Inflammatory macrophage (primary cell): ENCODE measurements around the gene CDH1.
"Not testable (repeated sequence)": the region's sequence is repeated elsewhere in the genome, so short reads cannot be mapped to it uniquely, and the experiment has no call there.

Experiments used
- DNase-seq, 2 donors: peaks; one replicate each; pipeline ENCODE4 v3.0.0-alpha.2; 2020 to 2022

The CDH1 gene

DNA sequence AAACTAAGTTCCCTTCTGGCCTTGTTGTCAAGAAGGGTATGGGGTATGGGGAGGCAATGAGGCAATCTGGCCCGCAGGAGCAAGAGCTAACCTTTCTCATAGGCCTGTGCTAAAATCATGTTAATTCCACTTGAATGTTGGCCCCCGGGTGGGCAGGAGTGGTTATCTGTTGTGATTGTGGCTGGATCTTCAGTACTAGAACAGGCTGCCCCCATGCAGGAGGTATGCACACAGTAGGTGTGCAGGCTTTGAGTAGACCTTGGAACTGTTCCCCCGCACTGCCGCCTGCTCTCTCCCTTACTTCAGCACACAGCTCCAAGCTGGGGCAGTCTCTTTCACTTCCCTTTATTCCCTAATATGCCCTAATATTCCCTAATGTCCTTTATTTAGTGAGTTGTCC lies 53.9 kb downstream of the CDH1 start:
- DNase-seq, result no peak

DNA sequence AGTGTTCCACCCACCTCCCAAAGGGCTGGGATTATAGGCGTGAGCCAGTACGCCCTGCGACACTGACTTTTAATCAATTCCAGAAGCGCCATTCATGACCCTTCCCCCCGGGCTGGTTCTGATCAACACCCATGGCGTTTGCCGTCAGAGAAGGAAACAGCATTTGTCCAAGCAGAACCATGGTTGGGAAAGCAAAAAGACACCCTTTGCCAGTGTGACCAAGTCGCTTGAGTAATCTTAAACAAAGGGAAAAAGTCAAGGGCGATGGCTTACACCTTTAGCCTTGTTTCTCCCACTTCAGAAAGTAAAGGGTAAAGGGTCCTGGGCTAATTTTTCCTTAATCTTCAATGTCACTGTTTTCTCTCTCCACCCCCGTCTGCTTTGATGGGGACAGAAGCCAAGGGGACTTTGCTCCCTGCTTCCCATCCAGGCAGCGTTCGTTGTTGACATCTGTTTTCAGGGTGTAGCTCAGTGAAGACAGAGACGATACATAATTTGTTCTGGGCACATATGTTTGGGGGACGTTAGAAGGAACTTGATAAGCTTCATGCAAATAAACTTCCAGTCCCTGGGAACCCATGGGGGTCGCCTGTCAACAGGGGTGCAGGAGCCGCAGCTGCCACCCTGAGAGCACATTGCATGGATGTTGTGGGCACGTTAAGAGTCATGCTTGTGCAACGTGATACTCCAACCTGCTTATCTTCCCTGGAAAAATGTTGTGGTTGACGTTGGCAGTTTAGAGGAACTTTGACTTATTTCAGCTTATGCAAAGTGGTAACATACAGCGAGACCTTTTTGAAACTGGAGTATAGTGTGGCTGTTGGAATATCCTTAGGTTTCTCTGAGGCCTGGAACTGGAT lies 55.6 kb downstream of the CDH1 start:
- DNase-seq, result no peak

DNA sequence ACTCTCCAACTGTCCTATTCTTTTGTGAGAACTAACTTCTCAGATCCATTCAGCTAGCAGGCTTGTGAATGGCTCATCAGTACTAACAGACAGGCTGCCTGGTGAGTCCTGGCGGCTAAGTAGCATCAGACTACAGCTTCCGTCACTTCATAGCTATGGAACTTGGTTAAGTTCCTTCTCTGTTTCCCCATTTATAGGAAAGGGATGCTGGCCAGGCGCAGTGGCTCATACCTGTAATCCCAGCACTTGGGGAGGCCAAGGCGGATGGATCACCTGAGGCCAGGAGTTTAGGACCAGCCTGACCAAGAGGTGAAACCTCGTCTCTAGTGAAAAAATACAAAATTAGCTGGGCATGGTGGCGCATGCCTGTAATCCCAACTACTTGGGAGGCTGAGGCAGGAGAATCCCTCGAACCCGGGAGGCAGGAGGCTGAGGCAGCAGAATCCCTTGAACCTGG lies 56.3 kb downstream of the CDH1 start:
- DNase-seq, result no peak

DNA sequence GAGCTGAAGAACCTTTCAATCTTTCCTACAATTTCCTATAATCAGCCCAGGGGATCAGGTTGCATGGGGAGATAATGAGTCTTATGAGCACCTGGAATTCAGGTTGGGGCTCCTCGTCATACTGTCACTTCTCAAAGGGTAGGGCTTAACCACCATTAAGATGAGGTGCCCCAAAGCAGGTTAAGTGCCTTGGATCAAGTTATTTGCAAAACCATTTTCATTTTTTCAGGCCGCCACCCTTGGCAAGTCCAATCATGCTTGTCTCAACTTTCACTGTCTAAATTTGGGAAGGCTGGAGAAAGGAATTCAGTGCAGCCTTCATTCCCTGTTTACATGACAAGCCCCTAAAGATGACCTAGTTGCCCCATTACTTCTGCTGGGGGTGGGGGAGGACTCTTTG lies 61.3 kb downstream of the CDH1 start:
- no peak for DNase-seq

DNA sequence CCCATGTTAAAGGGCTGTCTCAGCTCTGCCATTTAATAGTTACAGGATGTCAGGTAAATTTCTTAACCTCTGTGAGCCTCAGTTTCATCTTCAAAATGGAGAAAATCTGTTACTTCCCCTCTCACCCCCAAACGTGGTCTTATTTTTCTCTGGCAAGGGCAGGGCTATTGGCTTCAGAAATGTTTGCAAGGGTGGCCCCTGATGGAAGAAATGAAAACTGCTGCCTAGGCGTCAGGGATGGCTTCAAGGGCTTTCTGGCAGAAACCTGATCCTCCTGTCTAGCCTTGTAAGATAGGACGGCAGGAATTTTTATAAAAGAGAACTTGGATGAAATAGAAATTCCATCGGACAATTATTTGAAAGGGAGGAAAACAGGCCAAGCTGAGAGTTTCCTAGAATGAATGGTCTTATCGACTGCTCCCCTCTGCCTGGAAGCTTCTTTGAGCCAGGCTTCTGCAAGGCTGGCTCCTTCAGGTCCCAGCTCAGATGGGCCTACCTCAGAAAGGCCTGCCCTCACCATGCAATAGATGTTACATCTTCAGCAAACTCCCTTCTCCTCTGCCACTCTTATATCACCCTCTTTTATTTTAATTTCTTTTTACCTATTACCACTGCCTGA lies 63.3 kb downstream of the CDH1 start:
- DNase-seq, result peak; percentile 56 to 65

DNA sequence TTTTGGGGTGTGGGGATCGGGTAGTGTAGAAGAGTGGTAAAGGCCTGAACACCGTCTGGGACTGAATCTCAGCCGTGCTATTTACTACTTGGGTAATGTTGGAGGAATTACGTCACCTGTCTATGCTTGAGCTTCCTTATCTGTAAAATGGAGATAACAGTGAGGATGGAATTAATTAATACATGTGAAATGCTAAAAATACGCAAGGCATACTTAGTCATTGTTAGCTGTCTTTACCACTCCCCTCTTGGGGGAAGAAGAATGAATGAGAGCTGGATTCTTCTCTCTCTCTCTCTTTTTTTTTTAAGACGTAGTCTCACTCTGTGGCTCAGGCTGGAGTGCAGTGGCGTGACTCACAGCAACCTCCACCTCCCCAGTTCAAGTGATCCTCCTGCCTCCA lies 65.1 kb downstream of the CDH1 start:
- DNase-seq, result no peak

DNA sequence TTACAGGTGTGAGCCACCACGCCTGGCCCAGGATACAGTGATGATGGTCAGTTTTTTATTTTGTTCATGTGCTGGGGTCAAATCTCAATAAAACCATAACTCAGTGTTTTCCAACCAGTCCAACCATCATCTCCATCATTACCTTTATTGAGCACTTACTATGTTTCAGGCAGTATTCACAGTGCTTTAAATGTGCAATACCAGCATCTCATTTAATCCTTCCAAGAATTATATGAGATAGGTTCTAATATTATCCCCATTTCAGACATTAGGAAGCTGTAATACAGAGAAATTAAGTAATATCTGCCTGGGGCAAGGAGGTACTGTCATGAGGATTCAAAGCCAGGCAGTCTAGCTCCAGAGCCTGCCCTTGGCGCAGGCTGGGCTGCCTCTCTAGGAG lies 69.3 kb downstream of the CDH1 start:
- no peak for DNase-seq

DNA sequence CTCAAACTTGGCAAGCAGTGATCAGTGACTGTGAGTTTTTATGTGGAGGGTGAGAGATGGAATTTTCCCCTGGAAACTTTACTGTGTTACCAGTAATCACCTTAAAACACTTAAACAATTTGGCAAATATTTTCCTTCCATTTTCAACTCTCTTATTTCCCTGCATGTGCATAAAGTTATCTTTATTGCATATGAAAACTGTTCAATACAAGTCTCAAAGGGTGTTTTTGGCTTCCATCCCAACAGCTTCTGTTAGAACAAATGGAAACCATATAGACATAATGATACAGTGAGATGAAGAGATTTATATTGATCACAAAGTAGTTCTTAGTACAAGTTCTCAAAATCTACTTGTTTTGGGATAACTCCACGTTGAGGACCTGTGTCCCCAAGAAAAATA lies 69.9 kb downstream of the CDH1 start:
- DNase-seq, result no peak

DNA sequence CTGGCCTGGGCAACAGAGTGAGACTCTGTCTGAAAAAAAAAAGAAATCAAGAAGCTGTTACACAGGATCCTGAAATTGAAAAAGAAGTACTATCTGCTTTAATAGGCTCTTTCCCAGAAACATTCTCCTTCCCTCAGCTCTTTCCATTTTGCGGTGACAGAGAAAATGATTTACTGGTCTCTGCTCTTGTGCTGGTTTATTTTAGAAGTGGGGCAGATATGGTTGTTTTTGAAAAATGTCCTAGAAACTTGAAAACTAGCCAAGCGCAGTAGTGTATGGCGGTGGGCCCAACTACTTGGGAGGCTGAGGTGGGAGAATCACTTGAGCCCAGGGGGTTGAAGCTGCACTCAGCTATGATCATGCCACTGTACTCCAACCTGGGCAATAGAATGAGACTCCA lies 77.4 kb downstream of the CDH1 start:
- DNase-seq, result no peak

DNA sequence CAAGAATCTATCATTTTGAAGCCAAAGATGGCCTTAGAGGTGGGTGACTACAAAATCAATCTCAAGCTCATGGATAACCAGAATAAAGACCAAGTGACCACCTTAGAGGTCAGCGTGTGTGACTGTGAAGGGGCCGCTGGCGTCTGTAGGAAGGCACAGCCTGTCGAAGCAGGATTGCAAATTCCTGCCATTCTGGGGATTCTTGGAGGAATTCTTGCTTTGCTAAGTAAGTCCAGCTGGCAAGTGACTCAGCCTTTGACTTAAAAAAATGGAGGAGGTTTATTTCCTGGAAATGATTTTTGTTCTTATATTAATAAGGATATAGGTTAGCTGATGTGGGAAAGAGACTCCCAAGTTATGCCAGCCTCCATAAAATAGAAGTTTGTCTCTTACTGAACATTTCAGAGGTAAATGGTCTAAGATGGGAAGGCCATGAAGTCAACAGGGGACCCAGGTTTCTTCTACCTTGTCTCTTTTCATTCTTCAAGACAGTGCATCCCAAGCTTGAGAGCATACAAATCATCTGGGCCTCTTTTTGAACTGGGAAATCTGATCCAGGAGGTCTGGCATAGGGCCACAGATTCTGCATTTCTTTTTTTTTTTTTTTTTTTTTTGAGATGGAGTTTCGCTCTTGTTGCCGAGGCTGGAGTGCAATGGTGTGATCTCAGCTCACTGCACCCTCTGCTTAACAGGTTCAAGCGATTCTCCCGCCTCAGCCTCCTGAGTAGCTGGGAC lies 86.5 kb downstream of the CDH1 start:
- no peak for DNase-seq

DNA sequence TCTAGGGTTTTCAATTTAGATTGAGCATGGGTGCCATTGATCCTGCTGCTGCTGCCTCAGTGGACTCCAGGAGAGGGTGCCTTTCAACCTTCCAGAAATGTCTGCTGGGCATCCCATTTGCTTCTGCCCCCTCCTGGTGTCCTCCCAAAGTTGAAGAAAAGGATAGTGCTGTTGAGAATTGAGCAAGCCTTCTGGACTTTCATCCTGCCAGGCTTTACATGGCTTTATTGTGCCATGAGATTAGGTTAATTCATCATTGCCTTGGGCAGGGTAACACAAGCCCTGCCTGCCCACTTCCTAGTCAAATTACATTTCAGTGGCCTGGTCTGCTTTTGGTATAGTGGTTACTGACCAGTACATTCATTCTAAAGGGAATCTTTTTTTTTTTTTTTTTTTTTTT lies 88.3 kb downstream of the CDH1 start:
- DNase-seq, result no peak

DNA sequence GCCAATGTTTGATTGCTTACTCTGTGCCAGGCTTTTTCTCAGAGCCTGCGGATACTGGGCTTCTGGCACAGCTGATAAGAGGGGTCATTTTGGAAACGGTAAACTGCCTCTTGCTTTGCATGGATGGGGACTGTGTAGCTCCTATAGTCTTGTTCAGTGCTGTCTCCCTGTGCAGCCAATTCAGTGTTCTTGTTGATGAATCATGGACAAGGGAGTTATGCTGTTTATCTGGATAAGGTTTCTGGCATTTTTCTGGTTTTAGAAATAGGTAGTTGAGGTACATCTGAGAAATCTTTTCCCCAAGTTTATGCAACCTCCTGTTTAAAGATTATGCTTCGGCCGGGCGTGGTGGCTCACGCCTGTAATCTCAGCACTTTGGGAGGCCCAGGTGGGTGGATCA lies 89.6 kb downstream of the CDH1 start:
- no peak for DNase-seq

DNA sequence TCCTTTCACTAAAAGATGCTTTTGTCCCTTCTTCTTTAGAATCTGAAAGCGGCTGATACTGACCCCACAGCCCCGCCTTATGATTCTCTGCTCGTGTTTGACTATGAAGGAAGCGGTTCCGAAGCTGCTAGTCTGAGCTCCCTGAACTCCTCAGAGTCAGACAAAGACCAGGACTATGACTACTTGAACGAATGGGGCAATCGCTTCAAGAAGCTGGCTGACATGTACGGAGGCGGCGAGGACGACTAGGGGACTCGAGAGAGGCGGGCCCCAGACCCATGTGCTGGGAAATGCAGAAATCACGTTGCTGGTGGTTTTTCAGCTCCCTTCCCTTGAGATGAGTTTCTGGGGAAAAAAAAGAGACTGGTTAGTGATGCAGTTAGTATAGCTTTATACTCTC lies 96.2 kb downstream of the CDH1 start:
- DNase-seq, result no peak

DNA sequence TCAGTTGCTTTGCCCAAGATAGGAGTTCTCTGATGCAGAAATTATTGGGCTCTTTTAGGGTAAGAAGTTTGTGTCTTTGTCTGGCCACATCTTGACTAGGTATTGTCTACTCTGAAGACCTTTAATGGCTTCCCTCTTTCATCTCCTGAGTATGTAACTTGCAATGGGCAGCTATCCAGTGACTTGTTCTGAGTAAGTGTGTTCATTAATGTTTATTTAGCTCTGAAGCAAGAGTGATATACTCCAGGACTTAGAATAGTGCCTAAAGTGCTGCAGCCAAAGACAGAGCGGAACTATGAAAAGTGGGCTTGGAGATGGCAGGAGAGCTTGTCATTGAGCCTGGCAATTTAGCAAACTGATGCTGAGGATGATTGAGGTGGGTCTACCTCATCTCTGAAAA lies 97.5 kb downstream of the CDH1 start:
- no peak for DNase-seq

DNA sequence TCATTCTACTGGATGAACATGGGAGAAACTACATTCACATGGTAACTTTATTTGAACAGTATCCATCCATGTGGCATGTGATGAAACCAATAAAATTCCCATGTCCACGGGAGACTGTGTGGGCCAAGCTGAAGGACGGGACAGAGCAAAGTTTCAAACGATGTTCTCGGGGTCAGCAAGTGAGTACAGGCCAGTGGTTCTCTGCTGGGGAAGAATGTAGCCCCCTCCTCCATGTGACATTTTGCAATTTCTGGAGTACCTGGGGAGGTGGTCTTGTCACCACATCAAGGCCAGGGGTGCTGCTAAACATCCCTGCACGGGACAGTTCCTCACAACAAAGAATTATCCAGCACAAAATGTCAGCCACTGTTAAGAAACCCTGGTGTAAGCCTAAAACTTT lies 98.9 kb downstream of the CDH1 start:
- no peak for DNase-seq

DNA sequence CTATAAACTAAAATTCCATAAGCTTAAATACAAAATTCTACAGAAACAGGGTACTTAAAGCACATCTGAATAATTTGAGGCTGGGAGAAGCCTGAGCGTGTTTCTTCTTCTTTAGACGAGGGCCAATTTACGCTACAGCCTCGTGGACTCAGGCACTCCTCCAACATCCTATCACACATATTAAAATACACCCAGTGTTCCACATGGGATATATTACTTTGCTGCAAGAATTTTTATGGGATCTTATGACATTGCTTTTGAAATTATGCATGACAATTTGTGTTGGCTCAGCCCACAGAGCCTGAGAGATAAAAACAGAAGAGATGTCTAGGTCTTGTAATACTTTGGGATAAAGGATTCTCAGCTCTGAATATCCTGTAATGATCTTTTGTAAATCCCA lies 102.7 kb downstream of the CDH1 start:
- DNase-seq, result no peak

DNA sequence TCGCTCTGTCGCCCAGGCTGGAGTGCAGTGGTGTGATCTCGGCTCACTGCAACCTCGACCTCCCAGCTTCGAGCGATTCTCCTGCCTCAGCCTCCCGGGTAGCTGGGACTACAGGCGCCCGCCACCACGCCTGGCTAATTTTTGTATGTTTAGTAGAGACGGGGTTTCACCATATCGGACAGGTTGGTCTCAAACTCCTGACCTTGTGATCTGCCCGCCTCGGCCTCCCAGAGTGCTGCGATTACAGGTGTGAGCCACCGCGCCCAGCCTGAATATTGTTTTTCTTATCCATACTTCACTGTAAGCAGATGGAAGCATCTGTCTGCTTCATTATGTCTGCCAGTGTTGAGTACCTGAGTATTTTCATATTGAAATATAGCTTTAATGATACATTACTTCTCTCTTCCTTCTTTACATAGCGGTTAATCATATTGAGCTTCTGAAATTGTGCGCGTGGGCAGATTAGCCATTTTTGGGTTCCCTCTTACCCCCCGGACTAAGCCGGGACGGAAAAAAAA lies 105.9 kb downstream of the CDH1 start:
- DNase-seq, result not testable (repeated sequence)

DNA sequence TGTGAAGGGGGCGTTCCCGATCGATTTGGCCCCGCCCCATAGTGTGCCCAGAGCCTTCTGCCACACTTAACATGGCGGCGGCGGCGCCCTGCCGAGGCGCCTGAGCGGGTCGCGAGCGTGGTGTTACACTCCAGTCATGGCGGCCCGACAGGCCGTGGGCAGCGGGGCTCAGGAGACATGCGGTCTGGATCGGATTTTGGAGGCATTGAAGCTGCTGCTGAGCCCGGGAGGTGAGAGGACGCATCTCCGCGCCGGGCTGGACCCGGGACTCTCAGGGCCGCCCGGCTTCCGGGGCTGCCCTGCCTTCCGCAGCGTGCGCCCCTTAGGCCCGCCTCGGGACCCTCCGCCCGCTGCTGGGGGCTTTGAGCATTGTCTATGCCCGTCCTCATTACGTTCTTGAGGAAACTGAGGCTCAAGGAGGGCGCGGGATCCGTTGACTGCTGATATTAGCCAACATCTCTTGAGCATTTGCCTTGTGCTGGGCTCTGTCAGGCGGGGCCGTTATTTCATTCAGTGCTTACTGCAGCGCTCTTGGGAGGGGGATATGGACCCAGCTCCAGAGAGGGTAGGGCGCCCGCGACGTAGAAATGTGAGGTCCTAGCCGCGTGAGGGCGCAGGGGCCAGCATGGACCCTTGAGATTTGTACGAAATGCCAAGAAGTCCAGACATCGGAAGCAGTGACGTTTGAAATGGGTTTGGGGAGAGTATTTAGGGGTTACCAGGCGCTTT lies 106.6 kb downstream of the CDH1 start, which contains the start of gene TANGO6:
Gene TANGO6, plus strand, starts transcription at position 50 of the 729 bp plus-strand sequence. Its CDS starts 87 bp downstream, at position 137.
- DNase-seq, result peak; percentile 87 to 91

DNA sequence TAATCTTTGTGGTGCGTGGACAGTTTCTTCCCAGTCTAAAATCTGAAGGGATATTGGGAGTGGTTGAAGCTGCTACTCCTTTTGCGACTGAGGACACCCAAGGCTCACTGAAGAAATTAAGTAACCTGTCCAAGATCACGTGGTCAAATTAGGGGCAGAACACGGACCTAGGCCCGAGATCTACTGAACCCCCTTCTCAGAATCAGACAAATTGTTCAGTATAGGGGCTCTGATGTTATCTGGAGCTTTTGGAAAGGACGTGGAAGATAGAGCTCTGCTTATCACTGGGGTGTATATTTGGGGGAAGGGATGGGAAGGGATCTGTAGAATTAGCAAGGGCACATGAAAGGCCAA lies 107.1 kb downstream of the CDH1 start:
- no peak for DNase-seq

DNA sequence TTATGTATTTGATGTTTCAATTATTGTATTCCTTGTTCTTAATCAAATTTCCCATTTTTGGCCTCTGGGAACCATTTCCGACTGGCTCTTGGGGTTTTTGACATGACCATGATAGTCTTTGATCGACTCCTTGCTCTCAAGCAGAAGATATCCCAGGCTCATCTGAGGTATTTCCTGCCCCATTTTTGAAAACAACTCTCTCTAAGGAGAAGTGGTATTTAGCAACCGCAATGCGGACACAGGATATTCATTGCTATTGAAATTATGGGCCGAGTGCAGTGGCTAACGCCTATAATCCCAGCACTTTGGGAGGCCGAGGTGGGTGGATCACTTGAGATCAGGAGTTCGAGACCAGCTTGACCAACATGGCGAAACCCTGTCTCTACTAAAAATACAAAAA lies 111.7 kb downstream of the CDH1 start:
- peak in 1 of 2 donors; percentile 41 for DNase-seq

DNA sequence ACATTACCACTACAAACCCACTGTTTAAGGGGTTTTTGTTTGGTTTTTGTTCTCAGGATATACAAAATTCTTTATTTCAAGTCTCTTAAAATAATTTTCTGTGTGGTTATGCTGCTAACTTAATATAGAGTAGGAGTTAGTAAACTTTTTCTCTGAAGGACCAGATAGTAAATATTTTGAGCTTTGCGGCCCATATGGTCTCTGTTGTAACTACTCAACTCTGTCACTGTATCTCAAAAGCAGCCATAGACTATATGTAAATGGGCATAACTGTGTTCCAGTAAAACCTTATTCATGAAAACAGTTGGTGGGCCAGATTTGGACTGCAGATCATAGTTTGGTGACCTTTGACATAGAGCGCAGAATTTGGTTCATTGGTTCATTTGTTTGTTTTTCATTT lies 113.4 kb downstream of the CDH1 start:
- no peak for DNase-seq

DNA sequence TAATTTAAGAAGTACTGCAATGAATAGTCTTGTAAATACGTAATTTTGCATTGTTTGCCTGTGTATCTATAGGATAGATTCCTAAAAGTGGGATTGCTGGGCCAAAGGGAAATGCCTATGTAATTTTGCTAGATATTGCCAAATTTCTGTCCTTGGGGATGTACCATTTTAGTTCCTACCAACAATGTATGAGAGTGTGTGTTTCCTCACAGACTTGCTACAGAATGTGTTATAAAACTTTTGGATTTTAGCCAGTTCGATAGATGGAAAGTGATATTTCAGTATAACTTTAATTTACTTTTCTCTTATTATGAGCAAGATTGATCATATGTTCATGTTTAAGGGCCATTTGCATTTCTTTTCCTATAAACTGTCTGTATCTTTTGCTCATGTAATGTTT lies 114.5 kb downstream of the CDH1 start:
- no peak for DNase-seq

DNA sequence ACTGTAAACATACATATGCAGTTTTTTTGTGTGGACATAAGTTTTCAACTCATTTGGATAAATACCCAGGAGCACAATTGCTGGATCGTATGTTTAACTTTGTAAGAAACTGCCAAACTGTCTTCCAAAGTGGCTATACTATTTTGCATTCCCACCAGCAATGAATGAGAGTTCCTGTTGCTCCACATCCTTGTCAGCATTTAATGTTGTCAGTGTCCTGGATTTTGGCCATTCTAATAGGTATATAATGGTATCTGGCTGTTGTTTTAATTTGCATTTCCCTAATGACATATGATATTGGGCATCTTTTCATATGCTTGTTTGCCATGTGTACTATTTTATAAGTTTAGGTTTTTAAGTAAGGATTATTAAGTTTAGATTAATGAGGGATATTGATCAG lies 120.4 kb downstream of the CDH1 start:
- DNase-seq, result no peak
